ENCODE results near the gene DLGAP1.
A peak's percentile ranks its signal among the peaks of the same experiment; 100 is the strongest.

The DLGAP1 gene

GRCh38 chr18:3491981-3492555 lies 963.0 kb downstream of the DLGAP1 start:
- Histone ChIP-seq H3K36me3 (ENCODE audit: control insufficient read depth in 2 of 2, insufficient read depth in 1 of 2, low read length in 2 of 2) (no peaks in the 10 kb centered on the region), H3K4me3 (ENCODE audit: low read depth, low read length) (no peak overlapping the region), H3K9me3 (ENCODE audit: control insufficient read depth, insufficient read depth, low read depth, low read length) (no peaks in the 10 kb centered on the region), H3K27ac (ENCODE audit: extremely low read depth, low read depth, low read length) (no peak overlapping the region), H3K4me1 (ENCODE audit: control insufficient read depth, insufficient read depth, low read length) (no peaks in the 10 kb centered on the region)
- ChIA-PET POLR2A (no interaction called here), CTCF (interaction anchor here (0.6 to 1.3 kb wide), 5 partner anchors 9 to 194 kb away, joined by 3 to 4 read pairs (median 3); no protein-coding TSS in a partner anchor)
- TF ChIP-seq ZFP69B (tag by site-specific recombination; IDR thresholded peaks at IDR 0.05) (no peak), ZNF366 (tag by site-specific recombination; conservative IDR thresholded peaks at IDR 0.05) (no peak), ZNF600 (tag by site-specific recombination; IDR thresholded peaks at IDR 0.05) (no peak)

- H3K27ac ChIP-seq (ENCODE audit: extremely low read depth, low read depth, low read length) = no peak overlapping the region
- no peak overlapping the region for H3K4me3 ChIP-seq (ENCODE audit: low read depth, low read length)
- H3K4me1 ChIP-seq (ENCODE audit: control insufficient read depth, insufficient read depth, low read length) = no peaks in the 10 kb centered on the region
- no peaks in the 10 kb centered on the region for H3K36me3 ChIP-seq (ENCODE audit: control insufficient read depth in 2 of 2, insufficient read depth in 1 of 2, low read length in 2 of 2)
- ChIA-PET POLR2A (no interaction called here), CTCF (interaction anchor here (0.6 kb wide), 1 partner anchor 41 kb away, joined by 3 read pairs; no protein-coding TSS in a partner anchor)
- no peaks in the 10 kb centered on the region for H3K9me3 ChIP-seq (ENCODE audit: control insufficient read depth, insufficient read depth, low read depth, low read length)
- TF ChIP-seq PRDM4 (tag by site-specific recombination; IDR thresholded peaks at IDR 0.05) (no peak), ZNF830 (tag by site-specific recombination; IDR thresholded peaks at IDR 0.05; ENCODE audit: low read depth) (no peak), AEBP2 (tag by site-specific recombination; IDR thresholded peaks at IDR 0.05; ENCODE audit: borderline replicate concordance) (no peak), ZNF768 (tag by site-specific recombination; IDR thresholded peaks at IDR 0.05) (no peak), YY1 (tag by site-specific recombination; IDR thresholded peaks at IDR 0.05) (no peak)
Observed at GRCh38 chr18:3489462-3489861, 965.6 kb downstream of the DLGAP1 start.

DNA sequence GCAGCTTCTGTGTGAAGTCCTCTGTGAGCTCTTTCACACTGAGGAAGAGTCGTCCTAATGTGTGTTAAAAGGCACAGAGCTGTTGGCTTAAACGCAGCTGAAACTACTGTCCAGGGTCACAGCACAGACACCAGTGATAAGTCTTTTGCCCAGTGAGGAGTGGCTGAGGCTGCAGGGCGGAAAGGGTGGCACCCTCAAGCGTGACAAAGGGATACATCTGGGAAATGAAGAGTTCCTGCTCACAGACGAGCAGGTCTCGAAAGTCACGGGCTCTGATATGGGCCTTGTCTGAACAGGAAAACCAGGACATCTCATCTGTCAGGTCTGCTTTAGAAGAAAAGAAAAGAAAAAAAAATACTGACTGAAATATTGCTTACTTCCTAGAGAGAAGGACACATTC lies 968.6 kb downstream of the DLGAP1 start:
- POLR2A ChIA-PET = no interaction called here
- Histone ChIP-seq H3K4me3 (ENCODE audit: low read depth, low read length) (no peak overlapping the region), H3K27ac (ENCODE audit: extremely low read depth, low read depth, low read length) (no peak overlapping the region), H3K9me3 (ENCODE audit: control insufficient read depth, insufficient read depth, low read depth, low read length) (no peaks in the 10 kb centered on the region), H3K4me1 (ENCODE audit: control insufficient read depth, insufficient read depth, low read length) (no peaks in the 10 kb centered on the region), H3K36me3 (ENCODE audit: control insufficient read depth in 2 of 2, insufficient read depth in 1 of 2, low read length in 2 of 2) (no peaks in the 10 kb centered on the region)
- CTCF ChIA-PET = interaction anchor here (1.0 kb wide), 1 partner anchor 13 kb away, joined by 5 read pairs; no protein-coding TSS in a partner anchor
- TF ChIP-seq ZNF121 (tag by site-specific recombination; IDR thresholded peaks at IDR 0.05) = no peak

DNA sequence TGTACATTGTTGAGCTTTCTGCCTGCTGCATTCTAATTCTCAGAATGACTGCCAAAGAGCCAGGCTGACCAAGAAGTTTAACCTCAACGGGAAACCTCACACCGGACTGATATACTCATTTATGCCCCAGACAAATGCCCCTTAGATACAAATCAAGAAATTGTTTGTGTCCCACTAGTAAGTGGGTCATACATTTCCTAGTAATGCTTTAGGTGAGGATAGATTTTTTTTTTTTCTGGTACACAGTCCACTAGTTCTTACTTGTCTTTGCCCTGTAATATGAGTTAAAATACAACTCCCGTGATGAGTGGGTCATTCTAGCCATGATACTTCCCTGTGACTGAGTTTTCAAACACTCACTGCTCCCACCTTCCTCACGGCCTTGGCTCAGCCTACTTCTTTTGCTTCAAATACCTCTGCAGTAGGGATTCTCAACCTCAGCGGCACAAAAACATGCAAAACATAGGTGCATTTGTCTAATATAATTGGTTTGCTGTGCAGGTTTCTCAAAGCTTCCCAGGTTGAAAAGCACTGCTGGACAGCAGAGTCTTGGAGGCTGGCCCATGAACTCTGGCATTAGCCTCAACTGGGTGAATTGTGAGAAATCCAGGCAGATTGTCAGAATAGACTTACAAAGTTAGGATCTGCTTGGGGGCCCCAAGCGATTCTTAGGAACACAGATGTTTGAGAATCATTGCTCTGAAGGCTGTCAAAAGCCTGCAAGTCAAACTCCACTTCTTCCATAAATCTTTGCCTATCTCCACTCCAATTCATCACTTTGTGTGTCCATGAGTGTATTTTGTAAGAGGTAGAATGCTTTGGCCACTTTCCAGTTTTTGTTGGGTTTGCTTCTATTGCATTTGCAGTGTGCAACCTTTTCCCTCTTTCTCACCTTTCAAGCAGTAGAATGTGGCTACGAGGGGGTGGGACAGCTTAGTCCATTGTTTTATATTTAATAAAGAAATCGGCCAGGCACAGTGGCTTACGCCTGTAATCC lies 969.7 kb downstream of the DLGAP1 start:
- Histone ChIP-seq H3K9me3 (ENCODE audit: control insufficient read depth, insufficient read depth, low read depth, low read length) (no peaks in the 10 kb centered on the region), H3K4me3 (ENCODE audit: low read depth, low read length) (no peak overlapping the region), H3K4me1 (ENCODE audit: control insufficient read depth, insufficient read depth, low read length) (no peaks in the 10 kb centered on the region), H3K36me3 (ENCODE audit: control insufficient read depth in 2 of 2, insufficient read depth in 1 of 2, low read length in 2 of 2) (no peaks in the 10 kb centered on the region), H3K27ac (ENCODE audit: extremely low read depth, low read depth, low read length) (no peak overlapping the region)
- TF ChIP-seq, protein P1, sequence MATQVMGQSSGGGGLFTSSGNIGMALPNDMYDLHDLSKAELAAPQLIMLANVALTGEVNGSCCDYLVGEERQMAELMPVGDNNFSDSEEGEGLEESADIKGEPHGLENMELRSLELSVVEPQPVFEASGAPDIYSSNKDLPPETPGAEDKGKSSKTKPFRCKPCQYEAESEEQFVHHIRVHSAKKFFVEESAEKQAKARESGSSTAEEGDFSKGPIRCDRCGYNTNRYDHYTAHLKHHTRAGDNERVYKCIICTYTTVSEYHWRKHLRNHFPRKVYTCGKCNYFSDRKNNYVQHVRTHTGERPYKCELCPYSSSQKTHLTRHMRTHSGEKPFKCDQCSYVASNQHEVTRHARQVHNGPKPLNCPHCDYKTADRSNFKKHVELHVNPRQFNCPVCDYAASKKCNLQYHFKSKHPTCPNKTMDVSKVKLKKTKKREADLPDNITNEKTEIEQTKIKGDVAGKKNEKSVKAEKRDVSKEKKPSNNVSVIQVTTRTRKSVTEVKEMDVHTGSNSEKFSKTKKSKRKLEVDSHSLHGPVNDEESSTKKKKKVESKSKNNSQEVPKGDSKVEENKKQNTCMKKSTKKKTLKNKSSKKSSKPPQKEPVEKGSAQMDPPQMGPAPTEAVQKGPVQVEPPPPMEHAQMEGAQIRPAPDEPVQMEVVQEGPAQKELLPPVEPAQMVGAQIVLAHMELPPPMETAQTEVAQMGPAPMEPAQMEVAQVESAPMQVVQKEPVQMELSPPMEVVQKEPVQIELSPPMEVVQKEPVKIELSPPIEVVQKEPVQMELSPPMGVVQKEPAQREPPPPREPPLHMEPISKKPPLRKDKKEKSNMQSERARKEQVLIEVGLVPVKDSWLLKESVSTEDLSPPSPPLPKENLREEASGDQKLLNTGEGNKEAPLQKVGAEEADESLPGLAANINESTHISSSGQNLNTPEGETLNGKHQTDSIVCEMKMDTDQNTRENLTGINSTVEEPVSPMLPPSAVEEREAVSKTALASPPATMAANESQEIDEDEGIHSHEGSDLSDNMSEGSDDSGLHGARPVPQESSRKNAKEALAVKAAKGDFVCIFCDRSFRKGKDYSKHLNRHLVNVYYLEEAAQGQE (tag by site-specific recombination; IDR thresholded peaks at IDR 0.05) = peak; percentile 64; the same call in 1 of the 2 replicates
- no peak for TF ChIP-seq ZBTB21 (tag by site-specific recombination; IDR thresholded peaks at IDR 0.05)
- POLR2A ChIA-PET = no interaction called here
- CTCF ChIA-PET = interaction anchor here (0.7 kb wide), 1 partner anchor 92 kb away, joined by 3 read pairs; no protein-coding TSS in a partner anchor
